Neural progenitor cell (in vitro differentiated cells): ENCODE data around the gene GNA14.

Source experiments
- EZH2 ChIP-seq: fragments of 200-600 bp; sonication (generic); IDR thresholded peaks from 2 replicates; pipeline ENCODE4 v1.6.1; 2017; ENCODE audit warnings: antibody characterized with exemption, mild to moderate bottlenecking, moderate library complexity
- EZH2phosphoT487 ChIP-seq: fragments of 200-600 bp; sonication (generic); IDR thresholded peaks from 2 replicates; pipeline ENCODE4 v1.6.1; 2017; ENCODE audit warnings: antibody characterized with exemption
- TF ChIP-seq, protein P1 (sequence below): fragments of 200-600 bp; sonication (generic); IDR thresholded peaks from 2 replicates; pipeline ENCODE4 v1.5.1; 2017; ENCODE audit warnings: antibody characterized with exemption, mild to moderate bottlenecking

- TF ChIP-seq, protein P1, sequence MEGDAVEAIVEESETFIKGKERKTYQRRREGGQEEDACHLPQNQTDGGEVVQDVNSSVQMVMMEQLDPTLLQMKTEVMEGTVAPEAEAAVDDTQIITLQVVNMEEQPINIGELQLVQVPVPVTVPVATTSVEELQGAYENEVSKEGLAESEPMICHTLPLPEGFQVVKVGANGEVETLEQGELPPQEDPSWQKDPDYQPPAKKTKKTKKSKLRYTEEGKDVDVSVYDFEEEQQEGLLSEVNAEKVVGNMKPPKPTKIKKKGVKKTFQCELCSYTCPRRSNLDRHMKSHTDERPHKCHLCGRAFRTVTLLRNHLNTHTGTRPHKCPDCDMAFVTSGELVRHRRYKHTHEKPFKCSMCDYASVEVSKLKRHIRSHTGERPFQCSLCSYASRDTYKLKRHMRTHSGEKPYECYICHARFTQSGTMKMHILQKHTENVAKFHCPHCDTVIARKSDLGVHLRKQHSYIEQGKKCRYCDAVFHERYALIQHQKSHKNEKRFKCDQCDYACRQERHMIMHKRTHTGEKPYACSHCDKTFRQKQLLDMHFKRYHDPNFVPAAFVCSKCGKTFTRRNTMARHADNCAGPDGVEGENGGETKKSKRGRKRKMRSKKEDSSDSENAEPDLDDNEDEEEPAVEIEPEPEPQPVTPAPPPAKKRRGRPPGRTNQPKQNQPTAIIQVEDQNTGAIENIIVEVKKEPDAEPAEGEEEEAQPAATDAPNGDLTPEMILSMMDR, result no peak
- TF ChIP-seq EZH2phosphoT487 (no peak), EZH2 (no peak)
Observed at GRCh38 chr9:77679661-77680368, 31.7 kb upstream of the GNA14 start.
